GM21786 (cell line): ENCODE data around the gene PTPRJ.
A peak's percentile ranks its signal among the peaks of the same experiment; 100 is the strongest.
"Not testable (repeated sequence)": the region's sequence is repeated elsewhere in the genome, so short reads cannot be mapped to it uniquely, and the experiment has no call there.

Experiments
- ATAC-seq: cut with Tn5 transposase; IDR thresholded peaks from one replicate; pipeline ENCODE4 v1.9.1; 2021; ENCODE audit not compliant: unreplicated experiment

The PTPRJ gene

DNA sequence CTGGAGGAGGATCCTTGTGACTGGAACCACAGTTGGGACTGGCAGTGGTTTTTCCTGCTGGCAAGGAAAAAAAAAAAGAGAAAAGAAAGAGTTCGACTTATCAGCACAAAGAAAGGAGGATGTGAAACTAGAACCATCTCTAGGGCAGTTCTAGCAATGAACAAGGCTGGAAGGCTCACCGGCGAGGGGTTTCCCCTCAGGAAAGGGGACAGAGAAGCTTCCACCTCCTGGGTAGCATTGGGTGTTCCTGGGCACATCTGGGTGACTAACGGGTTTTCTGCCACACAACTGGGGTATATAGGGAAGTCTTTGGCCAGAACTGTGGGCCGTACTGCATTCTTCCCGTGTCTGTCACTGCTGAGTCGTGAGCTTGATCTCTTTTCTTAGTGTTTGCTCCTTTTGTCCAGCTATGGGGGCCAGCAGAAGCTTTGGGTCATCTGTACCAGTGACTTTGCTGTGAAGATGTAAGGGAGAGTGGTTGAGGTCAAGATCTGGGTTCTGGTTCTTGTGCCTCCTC, 126.9 kb downstream of the PTPRJ start:
- ATAC-seq, result peak; percentile 86

DNA sequence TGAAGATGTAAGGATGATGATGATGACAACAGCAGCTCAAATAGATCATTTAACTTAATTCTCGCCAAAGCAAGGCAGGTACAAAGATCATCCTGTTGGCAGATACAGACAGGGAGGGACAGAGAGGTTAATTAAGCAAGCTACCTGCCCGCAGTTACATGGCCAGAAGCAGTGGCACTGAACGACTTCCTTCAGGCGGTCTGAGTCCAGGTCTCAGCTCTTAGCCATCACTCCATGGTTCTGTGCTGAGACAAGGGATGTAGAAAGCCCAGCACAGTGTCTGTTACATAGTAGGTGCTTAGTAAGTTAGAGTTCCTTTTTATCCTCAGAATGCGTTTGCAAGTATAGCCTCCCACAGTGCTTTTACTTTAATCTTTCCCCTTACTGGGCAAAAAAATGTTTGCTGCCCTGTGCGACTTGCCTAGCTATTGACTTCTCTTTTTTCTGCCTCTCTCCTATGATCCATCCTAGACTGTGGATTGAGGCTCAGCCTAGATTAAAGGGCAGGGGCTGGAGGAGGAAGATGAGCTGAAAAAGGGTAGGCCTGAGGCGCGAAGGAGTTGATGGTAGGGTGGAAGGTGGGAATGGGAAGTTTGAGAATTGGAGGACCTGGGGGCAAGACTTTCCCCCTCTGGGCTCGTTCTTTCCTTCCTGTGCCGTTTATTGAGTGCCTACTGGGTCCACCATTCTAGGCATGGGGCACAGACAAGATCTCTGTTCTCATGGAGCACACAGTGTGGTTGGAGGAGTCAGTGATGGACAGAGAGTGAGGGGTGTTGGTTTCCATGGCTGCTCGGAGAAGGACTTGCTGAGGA, 128.1 kb downstream of the PTPRJ start:
- no peak for ATAC-seq

DNA sequence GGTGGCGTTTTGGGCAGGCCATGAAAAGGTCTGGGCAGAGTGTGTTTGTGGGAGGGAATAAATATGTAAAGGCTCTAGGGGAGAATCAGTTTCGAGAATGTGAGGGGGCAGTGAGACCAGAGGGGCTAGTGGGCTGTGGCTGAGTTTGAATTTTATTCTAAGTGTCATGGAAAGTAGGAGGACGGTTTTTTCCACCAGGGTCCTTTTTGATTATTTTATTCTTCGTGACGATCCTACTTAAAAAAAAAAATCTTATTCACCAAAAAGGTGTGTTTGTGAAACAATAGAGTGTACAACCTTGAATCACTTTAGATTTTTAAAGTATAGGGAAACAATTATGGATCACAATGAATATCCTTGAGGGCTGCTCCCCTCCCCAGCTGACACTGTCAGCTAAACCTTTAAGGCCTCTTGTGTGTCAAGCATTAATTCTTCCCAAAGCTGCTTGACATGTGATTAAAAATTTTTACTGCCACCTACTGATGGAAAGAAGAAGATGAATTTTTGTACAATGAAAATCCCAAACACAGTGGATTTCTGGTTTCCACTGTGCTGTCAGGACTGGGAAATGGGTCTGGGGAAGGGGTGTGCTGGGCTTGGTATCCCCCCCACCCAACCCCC, 128.8 kb downstream of the PTPRJ start:
- ATAC-seq, result no peak

DNA sequence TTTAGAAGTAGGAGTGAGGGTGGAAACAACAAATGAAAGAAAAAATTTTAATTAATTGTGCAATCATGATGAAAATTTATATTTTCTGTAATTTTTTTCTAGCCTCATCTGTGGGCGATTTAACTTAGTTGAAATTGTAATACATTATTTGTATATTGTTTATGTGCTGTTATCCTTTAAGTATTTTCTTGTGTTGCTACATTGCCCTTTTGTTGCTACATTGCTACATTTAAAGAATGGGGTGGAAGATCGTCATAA, 130.1 kb downstream of the PTPRJ start:
- no peak for ATAC-seq

DNA sequence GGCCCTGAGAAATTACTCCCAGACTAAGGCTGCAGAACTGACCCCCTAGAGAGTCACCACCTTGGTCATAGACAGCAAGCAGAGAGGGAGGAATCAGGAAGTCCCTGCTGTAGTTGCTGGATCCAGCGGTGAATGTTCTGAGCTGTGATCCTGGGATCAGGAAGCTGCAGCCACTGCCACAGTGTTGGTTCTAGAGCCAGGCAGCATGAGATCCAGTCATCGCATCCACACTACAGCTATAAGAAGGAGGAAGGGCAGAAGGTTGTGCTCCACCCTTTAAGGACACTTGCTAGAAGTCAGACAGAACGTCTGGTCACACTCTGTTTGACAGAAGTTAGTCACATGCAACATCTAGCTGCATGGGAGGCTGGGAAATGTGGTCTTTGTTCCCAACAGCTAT, 131.5 kb downstream of the PTPRJ start:
- ATAC-seq, result no peak

DNA sequence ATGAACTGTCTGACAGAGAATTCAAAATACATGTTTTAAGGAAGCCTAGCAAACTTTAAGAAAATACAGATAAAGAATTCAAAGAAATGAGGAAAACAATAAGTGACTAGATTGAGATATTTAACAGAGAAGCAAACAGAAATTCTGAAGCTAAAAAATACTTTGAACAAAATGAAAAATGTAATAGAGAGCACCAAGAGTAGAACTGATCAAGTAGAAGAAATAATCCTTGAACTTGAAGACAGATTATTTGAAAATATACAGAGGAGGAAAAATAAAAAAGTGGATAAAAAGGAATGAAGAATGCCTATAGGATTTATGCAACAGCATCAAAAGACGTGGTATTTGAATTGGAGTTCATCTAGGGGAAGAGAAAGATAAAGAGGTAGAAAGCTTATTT, 134.4 kb downstream of the PTPRJ start:
- ATAC-seq, result no peak

DNA sequence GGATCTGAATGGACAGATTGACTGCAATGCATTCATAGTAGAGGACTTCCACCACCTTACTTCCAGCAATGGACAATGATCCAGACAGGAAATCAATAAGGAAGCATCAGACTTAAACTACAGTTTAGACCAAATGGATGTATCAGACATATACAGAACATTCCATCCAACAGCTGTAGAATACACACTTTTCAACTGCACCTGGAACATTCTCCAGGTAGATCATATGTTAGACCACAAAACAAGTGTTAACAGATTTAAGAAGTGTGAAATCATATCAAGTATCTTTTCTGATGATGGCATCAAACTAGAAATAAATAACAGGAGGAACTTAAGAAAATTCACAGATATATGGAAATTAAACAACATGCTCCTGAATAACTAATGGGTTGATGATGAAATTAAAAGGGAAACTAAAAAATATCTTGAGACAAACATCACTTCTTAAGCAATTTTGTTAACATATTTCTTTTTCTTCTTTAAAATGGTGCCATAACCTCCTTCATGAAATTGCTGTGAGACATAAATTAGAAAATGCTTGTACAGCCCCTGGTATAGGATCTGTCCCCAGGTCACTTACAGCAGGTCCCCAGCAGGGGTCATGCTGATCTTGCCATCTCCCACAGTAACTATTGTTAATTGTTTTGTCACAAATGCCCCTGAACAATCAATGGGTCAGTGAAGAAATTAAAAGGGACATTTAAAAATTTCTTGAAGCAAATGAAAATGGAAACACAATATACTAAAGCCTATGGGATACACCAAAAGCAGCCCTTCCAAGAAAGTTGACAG, 136.3 kb downstream of the PTPRJ start:
- no peak for ATAC-seq

DNA sequence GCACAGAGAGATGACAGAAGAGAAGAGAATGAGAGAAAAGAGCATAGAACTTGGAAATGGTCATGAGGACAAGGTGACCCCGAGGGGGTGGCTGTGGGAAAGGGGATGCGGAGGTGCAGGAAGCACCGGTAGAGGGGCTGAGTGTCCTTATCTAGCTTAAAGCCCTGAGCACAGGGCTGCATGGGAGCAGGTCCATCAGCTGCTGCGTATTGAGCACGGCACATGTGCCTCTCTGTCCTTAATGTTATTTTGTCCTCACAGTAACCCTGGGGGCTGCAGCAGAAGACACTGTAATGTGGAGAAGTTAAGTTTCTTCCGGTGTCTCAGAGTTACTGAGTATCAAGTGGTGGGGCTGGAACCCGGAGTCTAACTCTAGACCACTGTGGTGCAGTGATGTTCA, 141.9 kb downstream of the PTPRJ start:
- ATAC-seq, result no peak

DNA sequence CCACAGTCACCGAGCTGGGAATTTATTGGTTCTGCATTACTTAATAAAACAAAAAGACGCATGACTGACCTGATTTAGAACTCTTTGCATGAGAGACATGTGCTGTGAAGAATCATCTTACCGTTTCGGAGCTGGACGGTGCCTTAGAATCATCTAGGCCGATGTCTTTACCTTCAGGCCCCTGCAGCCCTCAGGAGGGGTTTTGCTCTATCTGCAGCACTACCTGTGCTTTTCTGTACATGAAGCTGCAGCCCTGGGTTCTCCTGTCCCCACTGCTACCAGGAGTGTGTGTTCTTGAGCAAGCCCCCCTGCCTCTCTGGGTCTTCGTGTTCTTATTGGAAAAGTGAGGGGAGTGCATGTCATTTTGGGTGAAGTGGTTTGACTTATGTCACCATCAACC, 142.3 kb downstream of the PTPRJ start:
- ATAC-seq, result no peak

DNA sequence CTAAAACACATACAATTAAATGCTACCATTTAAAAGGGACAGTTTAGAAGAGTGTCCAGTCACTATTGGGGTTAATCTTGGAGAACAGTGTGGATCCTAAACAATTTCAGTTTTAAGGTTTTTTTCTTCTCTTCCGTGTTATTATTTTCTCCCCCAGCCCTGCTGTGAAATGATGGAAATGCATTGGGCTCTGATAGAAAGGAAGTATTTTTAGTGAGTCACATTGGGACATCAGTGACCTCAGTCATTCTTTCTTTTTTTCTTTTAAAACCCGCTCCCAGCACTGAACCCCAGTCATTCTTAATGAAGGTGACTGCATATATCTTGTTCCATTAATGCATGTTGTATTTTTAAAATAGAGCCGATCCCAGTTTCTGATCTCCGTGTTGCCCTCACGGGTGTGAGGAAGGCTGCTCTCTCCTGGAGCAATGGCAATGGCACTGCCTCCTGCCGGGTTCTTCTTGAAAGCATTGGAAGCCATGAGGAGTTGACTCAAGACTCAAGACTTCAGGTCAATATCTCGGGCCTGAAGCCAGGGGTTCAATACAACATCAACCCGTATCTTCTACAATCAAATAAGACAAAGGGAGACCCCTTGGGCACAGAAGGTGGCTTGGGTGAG, 143.0 kb downstream of the PTPRJ start:
- ATAC-seq, result no peak

DNA sequence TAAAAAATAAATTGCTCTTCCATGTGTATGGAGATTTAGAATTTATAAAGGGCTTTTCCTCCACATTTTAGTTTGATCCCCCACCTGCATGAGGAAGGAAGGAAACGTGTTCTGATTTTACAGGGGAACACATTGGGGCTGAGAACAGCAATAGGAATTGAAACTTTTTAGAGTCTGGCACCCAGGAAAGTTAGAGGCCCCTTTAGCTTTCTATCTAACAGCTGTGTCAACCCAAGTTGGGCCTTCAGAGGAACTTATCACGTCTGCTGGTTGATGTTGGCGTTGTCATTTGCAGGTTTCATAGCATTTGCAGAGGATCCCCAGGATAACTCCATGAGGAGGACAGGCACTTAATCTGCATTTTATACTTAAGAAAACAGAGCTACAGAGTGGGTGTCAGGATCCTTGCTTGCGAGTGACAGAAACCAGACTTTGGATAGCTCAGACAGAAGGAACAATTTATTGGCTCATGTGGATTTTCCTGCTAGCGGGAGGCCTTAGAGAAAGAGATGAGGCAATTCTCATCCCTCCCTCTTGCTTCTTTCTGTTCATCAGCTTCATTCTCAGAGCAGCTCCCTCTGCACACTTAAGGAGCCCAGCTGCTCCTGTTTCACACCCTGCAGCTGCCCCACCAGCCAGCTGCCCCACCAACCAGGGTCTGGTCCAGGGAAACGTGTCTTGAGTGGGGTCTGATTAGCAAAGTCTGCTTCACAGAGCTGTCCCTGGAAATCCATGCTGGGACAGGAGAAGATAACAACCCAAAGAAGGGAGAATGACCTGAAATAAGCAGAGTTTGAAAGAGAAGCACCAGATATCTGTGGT, 143.8 kb downstream of the PTPRJ start:
- no peak for ATAC-seq

DNA sequence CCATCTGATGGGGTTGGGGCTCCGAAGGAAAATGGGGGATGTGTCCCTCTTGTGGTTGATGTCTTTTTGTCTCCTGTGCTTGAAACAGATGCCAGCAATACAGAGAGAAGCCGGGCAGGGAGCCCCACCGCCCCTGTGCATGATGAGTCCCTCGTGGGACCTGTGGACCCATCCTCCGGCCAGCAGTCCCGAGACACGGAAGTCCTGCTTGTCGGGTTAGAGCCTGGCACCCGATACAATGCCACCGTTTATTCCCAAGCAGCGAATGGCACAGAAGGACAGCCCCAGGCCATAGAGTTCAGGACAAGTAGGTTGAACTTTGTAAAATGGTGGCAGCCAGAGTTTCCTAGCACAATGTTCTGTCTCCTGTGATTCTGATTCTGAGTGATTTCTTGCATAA, 144.5 kb downstream of the PTPRJ start:
- ATAC-seq, result no peak

DNA sequence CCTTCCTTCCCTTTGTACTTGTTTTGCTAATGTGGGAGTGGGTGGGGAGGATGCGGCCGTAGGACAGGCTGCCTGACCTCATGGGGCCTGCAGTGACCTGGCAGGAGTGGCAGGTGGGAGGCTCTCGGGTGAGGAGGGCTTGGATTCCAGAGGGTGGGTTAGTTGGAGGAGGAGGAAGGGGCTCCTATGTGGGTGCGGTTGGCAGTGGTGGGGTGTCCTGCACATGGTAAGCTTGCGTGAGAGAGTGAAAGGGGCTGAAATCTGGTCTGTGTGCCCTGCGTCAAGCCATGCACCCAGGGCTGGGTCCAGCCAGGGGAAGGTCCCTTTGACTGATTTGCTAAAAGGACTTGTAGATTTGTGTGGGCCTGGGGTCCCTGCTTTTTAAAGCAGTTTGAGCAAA, 145.5 kb downstream of the PTPRJ start:
- ATAC-seq, result no peak

DNA sequence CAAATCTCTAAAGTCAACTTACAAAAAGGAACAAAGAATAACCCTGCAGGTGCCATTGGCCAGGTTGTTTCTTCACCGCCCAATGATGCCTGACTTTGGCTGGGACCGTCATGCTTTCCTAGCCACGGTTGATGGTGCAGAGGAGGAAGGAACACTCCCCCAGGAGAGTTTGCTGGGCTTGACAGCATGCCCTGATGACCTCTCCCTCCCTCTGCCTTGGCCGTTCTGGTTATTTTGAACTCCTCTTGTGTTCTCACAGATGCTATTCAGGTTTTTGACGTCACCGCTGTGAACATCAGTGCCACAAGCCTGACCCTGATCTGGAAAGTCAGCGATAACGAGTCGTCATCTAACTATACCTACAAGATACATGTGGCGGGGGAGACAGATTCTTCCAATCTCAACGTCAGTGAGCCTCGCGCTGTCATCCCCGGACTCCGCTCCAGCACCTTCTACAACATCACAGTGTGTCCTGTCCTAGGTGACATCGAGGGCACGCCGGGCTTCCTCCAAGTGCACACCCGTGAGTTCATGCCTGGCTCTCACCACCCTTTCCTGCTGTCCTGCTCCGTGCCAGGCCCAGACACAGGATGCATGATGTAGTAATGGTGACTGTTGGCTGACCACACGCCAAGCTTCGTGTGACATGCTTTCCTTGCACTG, 147.3 kb downstream of the PTPRJ start:
- ATAC-seq, result no peak

DNA sequence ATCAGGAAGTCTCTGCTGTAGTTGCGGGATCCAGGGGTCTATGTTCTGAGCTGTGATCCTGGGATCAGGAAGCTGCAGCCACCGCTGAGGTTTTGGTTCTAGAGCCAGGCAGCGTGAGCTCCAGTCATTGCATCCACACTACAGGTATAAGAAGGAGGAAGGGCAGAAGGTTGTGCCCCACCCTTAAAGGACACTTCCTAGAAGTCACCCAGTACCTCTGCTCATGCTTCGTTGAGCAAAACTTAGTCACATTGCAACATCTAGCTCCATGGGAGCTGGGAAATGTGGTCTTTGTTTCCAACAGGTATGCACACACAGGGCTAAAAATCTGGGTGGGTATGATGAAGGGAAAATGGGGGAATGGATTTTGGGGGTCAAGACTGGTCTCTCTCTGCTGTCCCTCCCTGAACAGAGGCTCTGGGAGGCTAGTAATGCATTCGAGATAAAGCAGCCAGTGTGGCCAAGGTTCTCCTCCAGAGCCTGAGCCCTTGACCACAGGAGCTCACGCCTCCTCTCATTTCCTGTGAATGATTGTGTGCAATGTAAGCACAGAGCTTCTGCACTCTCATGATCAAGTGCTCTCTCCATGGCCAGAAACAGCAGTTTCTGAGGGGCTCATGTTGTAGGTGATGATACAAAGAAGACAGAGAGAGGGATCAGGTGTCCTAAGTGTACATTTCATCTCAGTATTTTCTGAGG, 149.5 kb downstream of the PTPRJ start:
- ATAC-seq, result no peak

DNA sequence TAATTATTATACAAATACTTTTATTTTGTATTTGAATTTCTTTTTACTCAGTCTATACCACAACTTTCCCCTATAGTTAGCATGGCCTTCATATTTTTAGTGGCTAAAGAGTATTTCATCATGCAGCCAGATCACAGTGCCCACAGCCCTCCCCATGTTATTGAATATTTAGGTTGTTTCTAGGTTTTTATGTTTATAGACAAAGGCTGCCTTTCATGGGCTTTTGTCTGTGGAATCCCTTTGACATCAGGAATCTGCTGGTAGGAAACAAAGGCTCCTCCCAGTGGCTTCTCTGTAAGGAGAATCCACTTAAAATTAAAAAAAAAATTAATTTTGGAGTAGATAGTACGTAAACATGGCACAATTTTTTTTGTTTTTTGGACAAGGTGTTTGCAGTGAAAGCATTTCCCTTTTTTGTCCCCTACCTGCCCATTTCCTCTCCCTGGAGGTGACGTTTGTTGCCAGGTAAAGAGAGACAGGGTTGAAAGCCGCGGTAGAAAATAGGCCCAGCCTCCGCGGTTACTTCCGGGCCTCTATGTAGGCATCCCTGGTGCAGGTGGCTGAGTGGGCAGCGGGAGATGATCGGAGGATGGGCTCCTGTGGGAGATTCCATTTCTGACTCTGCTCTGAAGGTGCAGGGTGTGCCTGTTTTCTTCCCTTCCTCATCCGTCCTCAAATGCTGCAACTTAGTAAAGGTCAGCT, 154.0 kb downstream of the PTPRJ start:
- no peak for ATAC-seq

DNA sequence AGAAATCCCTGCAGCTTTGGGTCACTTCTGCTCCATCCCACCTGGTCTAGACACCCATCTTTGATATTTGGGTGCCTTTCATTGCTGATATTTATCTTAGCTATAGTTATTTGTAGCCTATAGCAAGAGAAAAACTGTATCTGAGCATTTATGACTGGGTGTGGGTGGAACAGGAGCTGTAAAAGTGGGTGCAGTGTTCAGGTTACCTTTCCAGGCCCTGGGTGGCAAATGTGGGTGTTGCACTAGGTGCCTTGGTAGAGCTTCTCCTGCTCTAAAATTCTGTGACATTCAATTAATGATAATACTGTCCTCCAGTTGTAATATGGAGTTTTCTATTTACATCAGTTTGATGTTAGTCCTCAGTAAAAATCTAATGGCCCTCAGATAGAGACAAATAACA, 157.9 kb downstream of the PTPRJ start:
- no peak for ATAC-seq

DNA sequence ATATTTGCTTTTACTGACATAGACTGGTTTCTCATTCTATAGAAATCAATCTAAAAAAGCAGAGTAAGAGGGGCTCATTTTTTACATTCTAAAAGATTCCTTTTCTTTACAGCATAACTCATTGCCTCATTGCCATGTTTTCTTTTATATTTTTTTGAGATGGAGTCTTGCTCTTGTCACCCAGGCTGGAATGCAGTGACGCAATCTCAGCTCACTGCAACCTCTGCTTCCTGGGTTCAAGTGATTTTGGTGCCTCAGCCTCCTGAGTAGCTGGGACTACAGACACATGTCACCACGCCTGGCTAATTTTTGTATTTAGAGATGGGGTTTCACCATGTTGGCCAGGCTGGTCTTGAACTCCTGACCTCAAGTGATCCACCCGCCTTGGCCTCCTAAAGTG, 159.5 kb downstream of the PTPRJ start:
- ATAC-seq, result not testable (repeated sequence)
